Left lobe of liver (tissue), 2 donors: ENCODE results near the gene USP35. TPM values are rescaled to one million over a fixed set of nuclear protein-coding genes. Genes with fewer than 3 reads are reported as not detected.
"Not testable (repeated sequence)": the region's sequence is repeated elsewhere in the genome, so short reads cannot be mapped to it uniquely, and the experiment has no call there.

Source experiments
- ATAC-seq: fragments of 200-7000 bp; cut with Tn5 transposase; one replicate; pipeline ENCODE4 v1.9.1; 2020; ENCODE audit warnings: mild to moderate bottlenecking, moderate library complexity
- DNase-seq: peaks from one replicate; pipeline ENCODE4 v3.0.0-alpha.2; 2020; ENCODE audit warnings: low spot score
- total RNA-seq: library from RNA; stranded (reverse); gene quantifications from one replicate; pipeline ENCODE4 v1.2.1, GENCODE V29; 2021
- donor health status: DM: no; HTN: no; CAD: no; lungs with moderate emphysema.
- donor health status: DM: no; HTN: yes; CAD: no.

USP35 gene
- total RNA-seq, 1 donor from 2014 or later: 7.8 TPM

GRCh38 chr11:78168539-78169477, 19.9 kb upstream of the USP35 start:
- ATAC-seq: peak; percentile 68
- DNase-seq: peak; percentile 95

GRCh38 chr11:78170413-78170812, 18.3 kb upstream of the USP35 start:
- DNase-seq (no peak), ATAC-seq (peak; percentile 2)

GRCh38 chr11:78170874-78171549, 17.7 kb upstream of the USP35 start:
- DNase-seq: peak; percentile 80

GRCh38 chr11:78171951-78172350, 16.8 kb upstream of the USP35 start:
- no peak for DNase-seq
- ATAC-seq: no peak

More at GRCh38 chr11:78170874-78171549, 17.7 kb upstream of the USP35 start:
- ATAC-seq: peak; percentile 49

GRCh38 chr11:78175862-78176261, 12.9 kb upstream of the USP35 start:
- ATAC-seq, DNase-seq: not testable (repeated sequence)

- DNase-seq (no peak), ATAC-seq (no peak)
Measured at GRCh38 chr11:78176605-78177141, 12.0 kb upstream of the USP35 start.

- ATAC-seq (no peak), DNase-seq (no peak)
Measured at GRCh38 chr11:78177216-78177615, 11.5 kb upstream of the USP35 start.

GRCh38 chr11:78179459-78180071, 9.2 kb upstream of the USP35 start:
- DNase-seq: peak; percentile 70
- ATAC-seq: peak; percentile 95

GRCh38 chr11:78180751-78181150, 8.0 kb upstream of the USP35 start:
- no peak for DNase-seq
- no peak for ATAC-seq

- DNase-seq (no peak), ATAC-seq (no peak)
Measured at GRCh38 chr11:78181185-78181584, 7.5 kb upstream of the USP35 start.

- ATAC-seq: peak; percentile 38
- DNase-seq: no peak
Measured at GRCh38 chr11:78187366-78188285, 1.1 kb upstream of the USP35 start.

- ATAC-seq: no peak
- no peak for DNase-seq
Measured at GRCh38 chr11:78189174-78189724, 530 bp downstream of the USP35 start.

- no peak for DNase-seq
- ATAC-seq: no peak
Measured at GRCh38 chr11:78189851-78190250, 1.1 kb downstream of the USP35 start.

- no peak for ATAC-seq
- DNase-seq: no peak
Measured at GRCh38 chr11:78190374-78190773, 1.7 kb downstream of the USP35 start.

GRCh38 chr11:78190871-78191538, 2.3 kb downstream of the USP35 start:
- DNase-seq: no peak

GRCh38 chr11:78192223-78192719, 3.6 kb downstream of the USP35 start:
- peak; percentile 22 for ATAC-seq
- peak; percentile 69 for DNase-seq

More at GRCh38 chr11:78190871-78191538, 2.3 kb downstream of the USP35 start:
- no peak for ATAC-seq

- no peak for DNase-seq
- no peak for ATAC-seq
Measured at GRCh38 chr11:78192911-78193351, 4.2 kb downstream of the USP35 start.

- ATAC-seq: no peak
- no peak for DNase-seq
Measured at GRCh38 chr11:78193806-78194205, 5.1 kb downstream of the USP35 start.

GRCh38 chr11:78194490-78194889, 5.8 kb downstream of the USP35 start:
- DNase-seq: no peak
- no peak for ATAC-seq
